Neural progenitor cell (in vitro differentiated cells): ENCODE data around the gene ATXN1. TPM values are rescaled to one million over a fixed set of nuclear protein-coding genes. Genes with fewer than 3 reads are reported as not detected.
A peak's percentile ranks its signal among the peaks of the same experiment; 100 is the strongest.

Experiments used
- DNase-seq: peaks from one replicate; pipeline ENCODE4 v3.0.0-alpha.2; 2016; ENCODE audit warnings: low spot score
- H2AFZ ChIP-seq: fragments of 200-600 bp; sonication (generic); replicated peaks from 2 replicates; pipeline ENCODE4 v1.6.1; 2016; ENCODE audit warnings: antibody characterized with exemption
- H3F3A ChIP-seq: fragments of 200-600 bp; sonication (generic); 2 replicates; pipeline ENCODE4 v1.6.1; 2016; ENCODE audit warnings: antibody characterized with exemption, low read depth
- H3K27ac ChIP-seq: fragments of 200-600 bp; sonication (generic); 2 replicates; pipeline ENCODE4 v1.5.1; 2016; ENCODE audit warnings: mild to moderate bottlenecking
- H3K27me3 ChIP-seq: fragments of 200-600 bp; sonication (generic); 2 replicates; pipeline ENCODE4 v1.6.1; 2016; ENCODE audit warnings: mild to moderate bottlenecking, moderate library complexity
- H3K36me3 ChIP-seq: fragments of 200-600 bp; sonication (generic); 2 replicates; pipeline ENCODE4 v1.5.1; 2016
- H3K4me1 ChIP-seq: fragments of 200-600 bp; sonication (generic); 2 replicates; pipeline ENCODE4 v1.6.1; 2016; ENCODE audit warnings: mixed run types
- H3K4me2 ChIP-seq: fragments of 200-600 bp; sonication (generic); 2 replicates; pipeline ENCODE4 v1.6.1; 2016
- H3K4me3 ChIP-seq: fragments of 200-600 bp; sonication (generic); 2 replicates; pipeline ENCODE4 v1.5.1; 2016
- H3K79me2 ChIP-seq: fragments of 200-600 bp; sonication (generic); 2 replicates; pipeline ENCODE4 v1.6.1; 2016; ENCODE audit warnings: low read depth
- H3K9ac ChIP-seq: fragments of 200-600 bp; sonication (generic); 2 replicates; pipeline ENCODE4 v1.6.1; 2016
- H3K9me3 ChIP-seq: fragments of 200-600 bp; sonication (generic); 2 replicates; pipeline ENCODE4 v1.5.1; 2016; ENCODE audit warnings: low read depth
- H4K20me1 ChIP-seq: fragments of 200-600 bp; sonication (generic); 2 replicates; pipeline ENCODE4 v1.6.1; 2016; ENCODE audit warnings: low read depth
- H3K27ac Mint-ChIP-seq: 3 replicates; pipeline ENCODE4 v1.8.0; 2021; ENCODE audit warnings: mixed read lengths
- H3K27me3 Mint-ChIP-seq: 2 replicates; pipeline ENCODE4 v1.8.0; 2022; ENCODE audit warnings: low read depth, mild to moderate bottlenecking, inconsistent platforms, moderate library complexity, mixed read lengths; ENCODE audit not compliant: insufficient read depth
- H3K36me3 Mint-ChIP-seq: 3 replicates; pipeline ENCODE4 v1.8.0; 2021; ENCODE audit warnings: mixed read lengths
- H3K4me1 Mint-ChIP-seq: 3 replicates; pipeline ENCODE4 v1.8.0; 2021; ENCODE audit warnings: mixed read lengths
- H3K4me3 Mint-ChIP-seq: 3 replicates; pipeline ENCODE4 v1.8.0; 2021; ENCODE audit warnings: mild to moderate bottlenecking, moderate library complexity, mixed read lengths
- H3K9me3 Mint-ChIP-seq: 3 replicates; pipeline ENCODE4 v1.8.0; 2020; ENCODE audit warnings: mixed read lengths
- EZH2 ChIP-seq: fragments of 200-600 bp; sonication (generic); IDR thresholded peaks from 2 replicates; pipeline ENCODE4 v1.6.1; 2017; ENCODE audit warnings: antibody characterized with exemption, mild to moderate bottlenecking, moderate library complexity
- EZH2phosphoT487 ChIP-seq: fragments of 200-600 bp; sonication (generic); IDR thresholded peaks from 2 replicates; pipeline ENCODE4 v1.6.1; 2017; ENCODE audit warnings: antibody characterized with exemption
- total RNA-seq: library from RNA; depleted of rRNA; stranded (reverse); fragments of >200 nt; gene quantifications from 2 replicates; pipeline ENCODE4 v1.2.3, GENCODE V29; 2015; ENCODE audit warnings: low replicate concordance
- TF ChIP-seq, protein P1 (sequence below): fragments of 200-600 bp; sonication (generic); IDR thresholded peaks from 2 replicates; pipeline ENCODE4 v1.5.1; 2017; ENCODE audit warnings: antibody characterized with exemption, mild to moderate bottlenecking

ATXN1 gene
- total RNA-seq, 1 donor from 2014 or later: 3.6 TPM

DNA sequence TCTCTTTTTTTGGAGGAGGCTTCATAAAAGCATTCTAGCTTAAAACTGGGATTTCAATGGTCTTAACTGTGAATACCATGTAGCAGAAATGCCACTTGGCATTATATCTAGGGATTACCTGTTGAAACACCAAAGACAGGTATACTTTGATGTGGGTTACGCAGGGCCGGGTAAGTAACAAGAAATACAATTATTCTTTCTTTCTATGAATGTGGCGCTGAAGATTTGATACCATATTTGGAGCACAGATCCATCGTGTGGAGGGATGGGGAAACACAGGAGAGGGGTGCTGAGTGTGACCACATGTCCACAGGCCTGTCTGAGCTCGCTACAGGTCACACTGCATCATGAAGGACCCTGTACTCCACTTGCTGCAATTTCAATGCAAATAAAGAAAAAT is 265.1 kb downstream of the ATXN1 start:
- no peak overlapping the region for H3K27ac Mint-ChIP-seq
- Histone ChIP-seq H3K9me3 (no peaks in the 10 kb centered on the region), H3K4me3 (no peak overlapping the region), H3K4me1 (peaks cover 12% of the 10 kb centered on the region), H3K27ac (no peak overlapping the region), H3K36me3 (no peaks in the 10 kb centered on the region), H3K79me2 (no peaks in the 10 kb centered on the region), H3K27me3 (no peaks in the 10 kb centered on the region), H4K20me1 (no peaks in the 10 kb centered on the region), H2AFZ (no peak overlapping the region), H3K9ac (no peak overlapping the region), H3K4me2 (peak overlapping the region; percentile 6), H3F3A (no peaks in the 10 kb centered on the region)
- peaks cover 28% of the 10 kb centered on the region for H3K4me1 Mint-ChIP-seq
- TF ChIP-seq EZH2phosphoT487: no peak
- no peak for TF ChIP-seq EZH2
- TF ChIP-seq, protein P1, sequence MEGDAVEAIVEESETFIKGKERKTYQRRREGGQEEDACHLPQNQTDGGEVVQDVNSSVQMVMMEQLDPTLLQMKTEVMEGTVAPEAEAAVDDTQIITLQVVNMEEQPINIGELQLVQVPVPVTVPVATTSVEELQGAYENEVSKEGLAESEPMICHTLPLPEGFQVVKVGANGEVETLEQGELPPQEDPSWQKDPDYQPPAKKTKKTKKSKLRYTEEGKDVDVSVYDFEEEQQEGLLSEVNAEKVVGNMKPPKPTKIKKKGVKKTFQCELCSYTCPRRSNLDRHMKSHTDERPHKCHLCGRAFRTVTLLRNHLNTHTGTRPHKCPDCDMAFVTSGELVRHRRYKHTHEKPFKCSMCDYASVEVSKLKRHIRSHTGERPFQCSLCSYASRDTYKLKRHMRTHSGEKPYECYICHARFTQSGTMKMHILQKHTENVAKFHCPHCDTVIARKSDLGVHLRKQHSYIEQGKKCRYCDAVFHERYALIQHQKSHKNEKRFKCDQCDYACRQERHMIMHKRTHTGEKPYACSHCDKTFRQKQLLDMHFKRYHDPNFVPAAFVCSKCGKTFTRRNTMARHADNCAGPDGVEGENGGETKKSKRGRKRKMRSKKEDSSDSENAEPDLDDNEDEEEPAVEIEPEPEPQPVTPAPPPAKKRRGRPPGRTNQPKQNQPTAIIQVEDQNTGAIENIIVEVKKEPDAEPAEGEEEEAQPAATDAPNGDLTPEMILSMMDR: no peak
- no peak overlapping the region for H3K4me3 Mint-ChIP-seq
- H3K27me3 Mint-ChIP-seq: peaks cover 3% of the 10 kb centered on the region
- H3K9me3 Mint-ChIP-seq: peaks cover 8% of the 10 kb centered on the region
- no peaks in the 10 kb centered on the region for H3K36me3 Mint-ChIP-seq
- no peak for DNase-seq

DNA sequence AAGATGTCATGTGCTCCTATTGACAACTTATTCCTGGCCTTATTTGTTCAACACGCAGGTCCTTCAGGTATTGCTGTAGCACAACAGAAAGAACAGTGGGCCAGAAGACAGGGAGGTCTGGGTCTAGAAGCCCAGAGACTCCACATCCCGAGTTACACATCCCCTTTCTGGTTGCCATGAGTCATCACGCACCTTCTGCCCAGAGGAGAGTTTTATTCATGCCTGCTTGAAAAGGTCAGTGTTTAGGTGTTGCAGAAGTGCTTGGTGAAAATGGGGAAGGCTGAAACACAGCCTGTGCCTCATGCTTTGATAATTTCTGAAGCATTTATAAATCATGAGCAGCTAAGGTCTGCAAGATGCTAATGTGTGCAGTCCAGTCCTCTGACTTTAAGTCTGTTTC is 266.5 kb downstream of the ATXN1 start:
- Histone ChIP-seq H4K20me1 (no peaks in the 10 kb centered on the region), H3K79me2 (no peaks in the 10 kb centered on the region), H3K36me3 (no peaks in the 10 kb centered on the region), H3F3A (no peaks in the 10 kb centered on the region), H3K9me3 (no peaks in the 10 kb centered on the region), H3K27me3 (no peaks in the 10 kb centered on the region), H3K4me1 (peaks cover 12% of the 10 kb centered on the region), H3K27ac (no peak overlapping the region), H2AFZ (peak overlapping the region; percentile 18), H3K4me3 (no peak overlapping the region), H3K9ac (no peak overlapping the region), H3K4me2 (no peak overlapping the region)
- H3K27me3 Mint-ChIP-seq: peaks cover 3% of the 10 kb centered on the region
- no peak overlapping the region for H3K27ac Mint-ChIP-seq
- TF ChIP-seq EZH2 (no peak), EZH2phosphoT487 (no peak)
- TF ChIP-seq, protein P1: no peak
- peaks cover 8% of the 10 kb centered on the region for H3K9me3 Mint-ChIP-seq
- H3K4me1 Mint-ChIP-seq: peaks cover 28% of the 10 kb centered on the region
- no peak for DNase-seq
- no peak overlapping the region for H3K4me3 Mint-ChIP-seq
- no peaks in the 10 kb centered on the region for H3K36me3 Mint-ChIP-seq

DNA sequence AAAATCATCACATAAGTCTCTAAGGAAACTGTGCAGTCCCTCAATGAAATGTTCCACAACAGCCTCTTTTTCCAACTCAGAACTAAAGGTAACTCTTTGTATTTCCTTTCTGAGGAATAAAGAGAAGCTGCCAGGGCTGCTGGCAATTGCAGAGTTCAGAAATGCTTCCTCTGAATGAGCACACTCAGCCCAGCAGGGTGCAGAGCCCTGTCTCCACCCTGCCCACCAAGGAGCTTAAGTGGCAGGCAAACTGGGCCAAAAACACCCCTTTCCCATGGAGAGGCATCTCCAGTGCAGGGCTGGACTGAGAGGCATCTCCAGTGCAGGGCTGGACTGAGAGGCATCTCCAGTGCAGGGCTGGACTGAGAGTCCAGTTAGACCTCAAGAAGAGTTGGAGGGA is 267.5 kb downstream of the ATXN1 start:
- H3K4me2 ChIP-seq: no peak overlapping the region
- Mint-ChIP-seq H3K4me3 (no peak overlapping the region), H3K4me1 (peaks cover 28% of the 10 kb centered on the region), H3K27ac (no peak overlapping the region), H3K9me3 (peaks cover 2% of the 10 kb centered on the region), H3K27me3 (peaks cover 3% of the 10 kb centered on the region), H3K36me3 (no peaks in the 10 kb centered on the region)
- no peak overlapping the region for H3K27ac ChIP-seq
- no peaks in the 10 kb centered on the region for H3K9me3 ChIP-seq
- H3K4me3 ChIP-seq: no peak overlapping the region
- H3K27me3 ChIP-seq: no peaks in the 10 kb centered on the region
- no peaks in the 10 kb centered on the region for H3F3A ChIP-seq
- no peak for DNase-seq
- H3K9ac ChIP-seq: no peak overlapping the region
- no peak overlapping the region for H2AFZ ChIP-seq
- TF ChIP-seq, protein P1: no peak
- TF ChIP-seq EZH2: no peak
- TF ChIP-seq EZH2phosphoT487: no peak
- H3K79me2 ChIP-seq: no peaks in the 10 kb centered on the region
- no peaks in the 10 kb centered on the region for H4K20me1 ChIP-seq
- H3K4me1 ChIP-seq: peaks cover 12% of the 10 kb centered on the region
- no peaks in the 10 kb centered on the region for H3K36me3 ChIP-seq
